ENCODE results near the gene CDC42EP5. TPM values are rescaled to one million over a fixed set of nuclear protein-coding genes. Genes with fewer than 3 reads are reported as not detected.

Gene CDC42EP5
- total RNA-seq, 1 donor from 2014 or later: 18.2 TPM

DNA sequence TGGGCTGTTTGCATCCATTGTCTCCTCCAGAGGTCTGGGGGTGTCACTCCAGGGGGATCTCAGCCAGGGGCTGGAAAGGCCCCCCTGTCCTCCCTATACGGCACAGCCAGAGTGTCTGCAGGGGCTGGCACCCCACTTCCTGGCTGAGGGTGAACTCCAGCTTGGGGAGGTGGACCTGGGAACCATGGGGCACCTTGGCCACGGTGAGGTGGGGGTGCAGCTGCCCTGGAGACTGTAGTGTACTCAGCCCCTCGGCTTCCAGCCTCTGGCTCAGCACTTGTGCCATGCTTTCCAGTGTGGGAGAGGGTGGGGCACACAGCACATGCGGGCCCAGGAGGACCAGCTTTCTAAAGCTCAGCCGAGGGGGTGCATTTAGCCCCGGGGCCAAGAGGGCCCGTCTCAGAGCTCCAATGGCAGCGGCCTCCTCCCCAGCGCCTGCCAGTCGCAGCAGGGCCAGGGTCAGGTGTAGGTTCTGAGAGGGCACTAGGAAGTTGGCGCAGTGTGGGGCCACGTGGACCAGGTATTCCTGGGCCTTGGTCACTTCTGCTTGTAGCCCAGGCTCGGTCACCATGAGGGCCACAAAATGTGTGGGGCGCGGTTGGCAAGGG is 10.9 kb downstream of the CDC42EP5 start:
- no peak for ATAC-seq

DNA sequence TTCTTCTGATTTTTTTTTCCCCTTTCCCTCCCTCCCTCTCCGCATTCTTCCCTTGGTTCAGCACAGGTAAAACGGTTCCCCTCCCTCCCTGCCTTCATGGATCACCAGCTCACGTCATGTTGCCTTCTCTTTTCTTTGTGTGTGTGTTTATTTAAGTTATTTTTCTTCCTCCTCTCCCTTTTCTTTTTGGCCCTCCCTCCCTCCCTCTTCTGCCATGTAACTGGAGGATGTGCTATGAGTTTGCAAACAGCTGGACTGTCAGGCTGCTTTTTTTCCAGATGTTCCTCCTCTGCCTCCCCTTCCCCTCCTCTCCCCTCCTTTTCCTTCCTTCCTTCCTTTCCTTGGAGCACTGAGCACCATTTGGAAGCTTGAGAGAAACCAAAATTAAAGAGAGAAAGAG is 11.5 kb downstream of the CDC42EP5 start:
- ATAC-seq: no peak

DNA sequence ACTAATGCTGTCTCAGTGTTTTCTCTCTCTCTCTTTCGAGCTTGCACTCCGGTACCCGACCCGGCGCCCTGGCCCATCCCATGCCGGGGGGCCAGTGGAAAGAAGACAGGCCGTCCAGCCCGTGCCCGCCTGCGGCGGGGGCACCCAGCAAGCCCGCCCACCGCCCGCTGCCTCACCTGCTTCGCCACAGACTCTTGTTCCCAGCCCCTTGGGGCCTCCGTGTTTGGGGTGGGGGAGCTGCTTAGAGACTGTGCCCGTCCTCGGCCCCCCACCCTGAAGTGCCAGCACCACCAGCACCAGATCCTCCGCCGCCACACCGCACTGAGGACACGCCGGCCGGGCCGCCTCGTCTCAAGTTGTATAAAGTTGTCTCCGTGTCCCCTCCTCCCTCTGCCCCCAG is 11.9 kb downstream of the CDC42EP5 start:
- no peak for ATAC-seq

DNA sequence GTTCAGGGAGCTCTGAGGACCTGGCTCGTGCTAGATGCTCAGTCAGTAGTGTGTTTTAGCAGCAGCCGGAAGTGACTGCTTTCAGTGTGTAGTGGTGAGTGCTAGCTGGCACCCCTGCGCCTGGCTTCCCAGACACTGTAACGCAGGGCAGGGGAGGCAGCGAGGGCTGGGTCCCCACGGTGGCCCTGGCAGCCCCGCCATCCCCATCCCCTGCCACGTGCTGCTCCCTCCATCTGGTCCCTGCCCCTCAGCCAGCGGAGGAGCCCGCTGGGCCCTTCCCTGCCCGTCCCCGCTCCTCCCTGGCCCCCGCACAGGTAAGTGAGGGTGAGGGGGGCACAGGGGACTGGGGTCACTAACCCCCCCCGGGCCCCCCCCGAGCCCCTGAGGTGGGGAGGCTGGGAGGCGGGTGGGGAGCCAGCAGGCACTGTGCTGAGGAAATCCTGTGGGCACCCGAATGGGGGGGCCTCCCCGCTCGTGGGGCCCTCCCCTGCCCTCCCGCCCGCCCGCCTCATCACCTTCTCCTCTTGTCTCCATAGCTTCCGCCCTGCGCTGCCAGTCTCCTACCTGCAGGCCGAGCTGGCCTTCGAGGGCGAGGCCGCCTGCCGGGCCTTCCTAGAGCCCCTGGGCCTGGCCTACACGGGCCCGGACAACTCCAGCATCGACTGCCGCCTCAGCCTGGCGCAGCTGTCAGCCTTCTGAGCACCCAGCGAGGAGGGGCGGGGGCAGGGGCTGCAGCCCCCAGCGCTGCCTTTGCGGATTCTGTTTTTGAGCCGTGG is 12.7 kb downstream of the CDC42EP5 start:
- ATAC-seq: no peak

DNA sequence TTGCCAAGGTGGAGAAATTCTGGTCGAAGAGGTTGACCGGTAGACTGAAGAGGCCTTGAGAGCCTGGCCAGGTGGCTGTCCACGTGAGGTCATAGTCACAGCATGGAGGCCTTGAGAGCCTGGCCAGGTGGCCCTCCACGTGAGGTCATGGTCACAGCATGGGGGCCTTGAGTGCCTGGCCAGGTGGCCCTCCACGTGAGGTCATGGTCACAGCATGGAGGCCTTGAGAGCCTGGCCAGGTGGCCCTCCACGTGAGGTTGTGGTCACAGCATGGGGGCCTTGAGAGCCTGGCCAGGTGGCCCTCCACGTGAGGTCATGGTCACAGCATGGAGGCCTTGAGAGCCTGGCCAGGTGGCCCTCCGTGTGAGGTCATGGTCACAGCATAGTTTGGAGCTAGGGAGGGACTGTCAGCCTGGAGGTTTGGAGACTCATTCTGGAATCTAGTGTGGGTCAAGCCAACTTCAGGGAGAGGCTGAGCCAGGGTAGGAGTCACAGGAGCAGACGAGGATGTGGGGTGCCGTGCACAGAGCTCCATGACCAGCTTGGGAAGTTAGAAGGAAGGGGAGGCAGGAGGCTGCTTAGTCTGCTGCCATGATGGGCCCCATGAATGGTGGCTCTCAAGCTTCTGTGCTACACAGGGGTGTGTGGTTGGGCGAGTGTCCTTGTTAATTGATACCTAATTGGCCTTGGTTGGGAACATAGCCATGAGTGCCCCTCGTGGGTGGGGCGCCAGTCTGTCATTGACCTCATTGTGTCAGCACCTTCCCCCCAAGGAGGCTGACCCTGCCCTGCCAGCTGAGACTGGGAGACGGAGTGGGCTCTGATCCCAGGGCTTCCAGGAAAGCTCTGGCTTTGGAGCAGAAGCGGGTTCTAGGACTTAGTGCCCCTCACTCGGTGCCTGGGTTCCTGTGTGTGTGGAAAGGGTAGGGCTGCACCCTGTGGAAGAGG is 13.5 kb downstream of the CDC42EP5 start:
- no peak for ATAC-seq

DNA sequence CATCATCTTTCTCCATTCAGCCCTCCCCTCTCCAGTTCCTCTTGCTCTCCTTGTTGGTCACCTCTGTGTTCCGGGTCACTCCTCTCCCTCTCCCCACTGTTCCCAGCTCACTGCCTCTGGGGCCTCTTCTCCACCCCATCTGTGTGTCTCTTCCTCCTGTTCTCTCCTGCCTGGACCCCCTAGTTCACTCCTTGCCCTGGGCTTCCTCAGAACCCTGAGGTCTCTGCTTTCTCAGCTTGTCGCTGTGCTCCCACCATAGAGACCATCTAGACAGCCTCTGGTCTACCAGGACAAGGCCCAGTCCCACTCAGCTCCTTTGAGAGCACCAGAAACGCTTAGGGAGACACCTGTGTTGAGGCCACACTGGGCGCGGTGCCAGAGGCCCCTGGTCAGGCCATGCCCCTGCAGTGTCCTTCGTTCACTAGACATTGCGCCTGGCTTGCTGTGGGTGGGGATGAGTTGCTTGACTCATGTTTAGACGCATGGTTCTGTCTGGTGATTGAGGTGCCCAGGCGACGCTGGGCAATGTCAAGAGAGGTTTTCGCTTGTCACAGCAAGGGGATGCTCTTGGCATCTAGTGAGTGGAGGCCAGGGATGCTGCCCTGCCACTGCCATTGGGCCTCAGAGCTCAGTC is 14.3 kb downstream of the CDC42EP5 start:
- ATAC-seq: no peak

DNA sequence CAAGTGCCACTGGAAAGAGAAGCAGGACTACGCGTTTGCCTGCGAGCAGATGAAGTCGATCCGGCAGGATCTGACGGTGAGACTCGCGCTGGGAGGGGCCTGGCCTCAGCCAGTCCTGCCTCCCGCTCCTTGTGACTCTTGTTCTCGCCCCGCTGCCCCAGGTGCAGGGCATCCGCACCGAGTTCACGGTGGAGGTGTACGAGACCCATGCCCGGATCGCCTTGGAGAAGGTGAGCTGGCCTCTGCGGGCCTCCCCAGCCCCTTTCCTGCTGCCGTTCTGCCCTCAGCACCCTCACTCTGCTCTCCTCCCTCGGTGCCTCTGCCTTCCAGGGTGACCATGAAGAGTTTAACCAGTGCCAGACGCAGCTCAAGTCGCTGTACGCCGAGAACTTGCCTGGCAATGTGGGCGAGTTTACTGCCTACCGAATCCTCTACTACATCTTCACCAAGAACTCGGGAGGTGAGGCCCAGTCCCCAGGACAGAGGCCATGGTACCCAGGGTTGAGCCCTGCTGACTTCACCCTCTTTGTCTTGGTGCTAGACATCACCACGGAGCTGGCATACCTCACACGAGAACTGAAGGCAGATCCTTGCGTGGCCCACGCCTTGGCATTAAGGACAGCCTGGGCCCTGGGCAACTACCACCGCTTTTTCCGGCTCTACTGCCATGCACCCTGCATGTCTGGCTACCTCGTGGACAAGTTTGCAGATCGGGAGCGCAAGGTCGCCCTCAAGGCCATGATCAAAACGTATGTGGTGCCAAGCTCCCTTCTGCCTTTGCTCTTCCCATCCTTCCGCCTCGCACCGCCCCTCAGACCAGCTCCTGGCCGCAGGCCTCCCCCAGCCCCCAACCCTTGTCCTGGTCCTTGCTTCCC is 15.1 kb downstream of the CDC42EP5 start:
- no peak for ATAC-seq

DNA sequence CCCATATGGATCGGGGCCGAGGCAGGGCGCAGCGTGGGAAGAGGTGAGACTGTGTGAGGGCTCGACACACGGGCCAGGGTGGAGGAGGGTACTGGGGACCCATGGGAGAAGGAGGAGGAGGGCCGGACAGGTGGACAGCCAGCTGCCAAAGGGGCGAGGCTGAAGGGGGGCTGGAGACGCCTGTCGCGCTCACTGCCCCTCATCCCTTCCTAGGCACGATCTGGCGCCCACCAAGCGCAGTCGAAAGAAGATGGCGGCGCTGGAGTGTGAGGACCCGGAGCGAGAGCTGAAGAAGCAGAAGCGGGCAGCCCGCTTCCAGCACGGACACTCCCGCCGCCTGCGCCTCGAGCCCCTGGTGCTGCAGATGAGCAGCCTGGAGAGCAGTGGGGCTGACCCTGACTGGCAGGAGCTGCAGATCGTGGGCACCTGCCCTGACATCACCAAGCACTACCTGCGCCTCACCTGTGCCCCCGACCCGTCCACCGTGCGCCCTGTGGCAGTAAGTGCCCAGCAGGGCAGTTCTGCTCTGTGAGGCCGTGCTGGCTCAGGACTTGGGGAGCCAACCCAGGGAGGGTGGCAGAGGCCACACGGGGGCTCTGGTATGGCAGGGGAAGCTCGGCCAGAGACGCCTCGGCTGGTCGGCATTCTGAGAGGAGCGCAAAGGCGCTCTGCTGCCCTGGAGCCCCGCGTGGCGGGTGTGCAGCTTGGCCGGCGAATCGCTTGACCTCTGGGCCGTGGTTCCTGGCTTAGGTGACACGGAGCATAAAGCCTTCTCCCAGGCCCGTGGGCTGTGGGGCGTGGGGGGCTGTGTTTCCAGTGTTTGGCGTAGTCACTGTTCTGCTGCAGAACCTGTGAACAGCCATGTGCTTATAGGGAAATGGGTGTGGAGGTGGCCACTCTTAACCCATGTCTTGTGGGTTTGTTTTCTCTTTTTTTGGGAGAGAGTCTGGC is 16.4 kb downstream of the CDC42EP5 start:
- no peak for ATAC-seq

DNA sequence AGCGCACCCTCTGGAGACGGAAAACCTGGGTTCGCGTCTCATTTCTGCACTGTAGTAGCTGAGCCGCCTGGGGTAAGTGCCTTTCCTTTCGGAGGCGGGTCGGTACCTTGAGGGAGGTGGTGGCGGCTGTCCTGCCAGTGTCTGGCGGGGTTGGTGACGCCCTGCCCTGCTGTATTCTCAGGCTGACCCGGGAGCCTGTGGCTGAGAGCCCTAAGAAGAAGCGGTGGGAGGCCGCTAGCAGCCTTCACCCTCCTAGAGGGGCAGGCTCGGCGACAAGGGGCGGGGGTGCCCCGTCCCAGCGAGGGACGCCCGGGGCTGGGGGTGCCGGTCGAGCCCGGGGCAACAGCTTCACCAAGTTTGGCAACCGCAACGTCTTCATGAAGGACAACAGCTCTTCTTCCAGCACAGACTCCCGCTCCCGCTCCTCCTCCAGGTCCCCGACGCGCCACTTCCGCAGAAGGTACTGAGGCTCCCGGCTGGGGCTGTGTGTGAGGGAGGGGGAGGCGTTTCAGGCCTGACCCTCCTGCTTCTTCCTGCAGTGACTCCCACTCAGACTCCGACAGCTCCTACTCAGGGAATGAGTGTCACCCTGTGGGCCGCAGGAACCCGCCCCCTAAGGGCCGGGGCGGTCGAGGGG is 17.2 kb downstream of the CDC42EP5 start:
- no peak for ATAC-seq

DNA sequence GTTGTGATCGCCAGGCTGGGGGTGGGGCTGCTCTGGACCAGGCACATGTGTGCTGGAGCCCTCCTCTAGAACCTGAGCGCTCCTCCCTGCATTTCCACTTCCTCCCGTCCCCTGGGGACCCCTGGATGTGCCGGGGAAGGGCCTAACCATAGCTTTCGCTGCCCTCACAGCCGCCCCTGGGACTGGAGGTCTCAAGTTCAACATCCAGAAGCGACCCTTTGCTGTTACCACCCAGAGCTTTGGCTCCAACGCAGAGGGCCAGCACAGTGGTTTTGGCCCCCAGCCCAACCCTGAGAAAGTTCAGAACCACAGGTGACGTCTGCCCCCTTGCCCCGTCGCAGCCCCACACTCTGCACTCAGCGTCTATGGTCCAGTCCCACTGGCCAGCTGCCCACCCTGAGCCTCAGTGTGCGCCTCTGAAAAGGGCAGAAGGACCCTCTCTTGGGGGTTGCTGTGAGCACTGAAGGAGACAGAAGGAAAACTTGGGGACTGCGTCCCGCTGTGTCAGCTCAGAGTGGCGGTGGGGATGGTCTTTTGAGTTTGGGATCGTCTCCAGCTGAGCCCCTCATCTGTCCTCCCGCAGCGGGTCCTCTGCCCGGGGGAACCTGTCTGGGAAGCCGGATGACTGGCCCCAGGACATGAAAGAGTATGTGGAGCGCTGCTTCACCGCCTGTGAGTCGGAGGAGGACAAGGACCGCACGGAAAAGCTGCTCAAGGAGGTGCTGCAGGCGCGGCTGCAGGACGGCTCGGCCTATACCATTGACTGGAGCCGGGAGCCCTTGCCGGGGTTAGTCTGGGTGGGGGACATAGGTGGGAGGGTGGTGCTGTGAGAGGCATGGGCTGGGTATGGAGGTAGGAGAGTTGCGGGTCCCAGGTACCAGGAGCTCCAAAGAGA is 18.1 kb downstream of the CDC42EP5 start:
- ATAC-seq: no peak

DNA sequence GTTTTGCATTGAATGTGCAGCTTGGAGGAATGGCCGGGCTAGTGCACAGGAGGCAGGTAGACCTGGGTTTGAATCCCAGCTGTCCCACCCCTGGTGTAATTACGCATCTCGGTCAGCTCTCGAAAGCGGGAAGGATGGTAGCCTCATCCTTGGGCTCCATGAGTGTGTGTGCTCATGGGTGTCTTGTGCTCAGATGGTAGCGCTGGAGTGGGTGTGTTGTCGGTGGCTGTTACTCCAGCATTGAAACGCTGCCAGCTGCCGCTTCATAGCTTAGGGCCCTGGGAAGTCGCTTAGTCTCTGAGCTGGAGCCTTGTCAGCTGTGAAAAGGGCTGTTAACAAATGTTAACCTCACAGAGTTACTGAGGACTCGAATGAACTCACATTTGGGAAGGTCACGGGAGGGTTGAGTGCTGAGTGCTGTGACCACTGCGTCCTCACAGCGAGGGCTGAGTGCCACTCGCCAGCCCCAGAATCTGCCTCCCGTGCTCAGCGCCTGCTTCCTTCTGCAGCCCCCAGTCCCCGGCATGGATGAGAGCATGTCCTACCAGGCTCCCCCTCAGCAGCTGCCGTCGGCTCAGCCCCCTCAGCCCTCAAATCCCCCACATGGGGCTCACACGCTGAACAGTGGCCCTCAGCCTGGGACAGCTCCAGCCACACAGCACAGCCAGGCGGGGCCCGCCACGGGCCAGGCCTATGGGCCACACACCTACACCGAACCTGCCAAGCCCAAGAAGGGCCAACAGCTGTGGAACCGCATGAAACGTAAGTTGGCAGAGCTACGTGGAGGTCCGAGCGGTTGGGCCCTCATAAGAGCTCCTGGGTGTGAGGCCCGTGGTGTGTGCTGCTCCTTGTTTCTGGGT is 18.9 kb downstream of the CDC42EP5 start:
- no peak for ATAC-seq

DNA sequence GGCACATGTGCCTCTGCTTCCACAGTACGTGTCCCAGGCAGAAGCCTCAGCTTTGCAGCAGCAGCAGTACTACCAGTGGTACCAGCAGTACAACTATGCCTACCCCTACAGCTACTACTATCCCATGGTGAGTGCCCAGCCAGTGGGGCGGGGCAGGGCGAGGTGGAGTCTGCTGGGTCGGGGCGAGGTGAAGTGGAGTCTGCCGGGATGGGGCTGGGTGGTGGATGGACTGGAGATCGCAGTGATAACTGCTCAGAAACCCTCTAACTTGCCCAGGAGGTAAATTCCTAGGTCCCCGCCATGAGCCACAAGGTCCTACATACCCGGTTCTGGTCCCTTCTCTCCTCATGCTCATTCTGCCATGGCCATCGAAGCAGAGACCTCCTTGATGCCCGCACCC is 20.5 kb downstream of the CDC42EP5 start:
- ATAC-seq: no peak

DNA sequence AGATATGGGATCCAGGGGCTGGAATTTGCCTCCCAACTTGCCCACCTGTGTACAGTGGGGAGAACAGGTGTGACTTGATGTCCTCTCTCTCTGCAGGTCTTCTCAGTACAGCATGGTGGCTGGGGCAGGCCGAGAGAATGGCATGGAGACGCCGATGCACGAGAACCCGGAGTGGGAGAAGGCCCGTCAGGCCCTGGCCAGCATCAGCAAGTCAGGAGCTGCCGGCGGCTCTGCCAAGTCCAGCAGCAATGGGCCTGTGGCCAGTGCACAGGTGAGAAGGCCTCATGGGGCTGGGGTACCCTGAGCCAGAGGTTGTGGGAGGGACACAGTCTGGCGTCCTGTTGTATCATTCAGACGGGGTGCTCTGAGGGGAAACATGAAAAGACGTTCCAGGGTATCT is 21.1 kb downstream of the CDC42EP5 start:
- ATAC-seq: no peak

DNA sequence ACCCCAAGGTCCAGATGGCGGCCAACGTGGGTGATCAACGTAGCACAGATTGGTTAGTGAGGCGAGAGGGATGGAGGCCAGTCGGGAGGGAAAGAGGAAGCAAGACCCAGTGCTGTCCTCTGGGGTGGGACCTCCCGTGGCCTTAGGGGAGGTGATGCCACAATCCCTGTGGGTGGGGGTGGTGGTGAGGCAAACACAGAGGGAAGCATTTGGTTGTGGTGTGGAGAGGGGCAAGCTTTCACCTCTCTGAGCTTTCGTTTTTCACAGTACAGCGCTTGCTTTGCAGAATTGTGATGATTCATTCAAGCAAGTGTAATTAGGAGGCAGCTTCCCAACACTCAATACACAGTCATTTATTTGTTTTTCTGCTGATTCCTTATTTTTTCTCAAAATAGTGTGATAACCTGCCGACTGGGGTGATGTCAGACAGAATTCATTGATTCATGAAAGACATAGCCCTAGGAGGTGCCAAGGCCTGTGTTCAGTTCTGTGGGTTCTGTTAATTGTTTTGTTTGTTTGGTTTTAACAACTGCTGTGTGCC is 21.7 kb downstream of the CDC42EP5 start:
- no peak for ATAC-seq

DNA sequence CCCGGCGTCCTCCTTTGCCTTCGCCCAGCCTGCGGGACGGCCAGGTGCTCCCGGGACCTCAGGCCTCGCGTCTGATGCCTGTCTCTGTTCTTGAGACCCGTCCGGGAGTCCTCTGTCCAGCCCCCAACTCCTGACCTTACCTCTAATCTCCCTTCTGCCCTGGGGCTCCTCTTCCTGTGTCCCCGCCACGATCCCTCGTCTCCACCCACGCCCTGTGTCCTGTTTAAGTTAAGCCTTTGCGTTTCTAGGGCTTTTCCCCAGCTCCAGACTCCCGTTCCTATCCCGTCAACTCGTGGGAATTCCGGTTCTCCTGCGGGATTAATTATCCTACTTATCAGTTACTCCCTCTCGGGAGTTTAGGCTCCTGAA is 23.4 kb downstream of the CDC42EP5 start:
- ATAC-seq: no peak

DNA sequence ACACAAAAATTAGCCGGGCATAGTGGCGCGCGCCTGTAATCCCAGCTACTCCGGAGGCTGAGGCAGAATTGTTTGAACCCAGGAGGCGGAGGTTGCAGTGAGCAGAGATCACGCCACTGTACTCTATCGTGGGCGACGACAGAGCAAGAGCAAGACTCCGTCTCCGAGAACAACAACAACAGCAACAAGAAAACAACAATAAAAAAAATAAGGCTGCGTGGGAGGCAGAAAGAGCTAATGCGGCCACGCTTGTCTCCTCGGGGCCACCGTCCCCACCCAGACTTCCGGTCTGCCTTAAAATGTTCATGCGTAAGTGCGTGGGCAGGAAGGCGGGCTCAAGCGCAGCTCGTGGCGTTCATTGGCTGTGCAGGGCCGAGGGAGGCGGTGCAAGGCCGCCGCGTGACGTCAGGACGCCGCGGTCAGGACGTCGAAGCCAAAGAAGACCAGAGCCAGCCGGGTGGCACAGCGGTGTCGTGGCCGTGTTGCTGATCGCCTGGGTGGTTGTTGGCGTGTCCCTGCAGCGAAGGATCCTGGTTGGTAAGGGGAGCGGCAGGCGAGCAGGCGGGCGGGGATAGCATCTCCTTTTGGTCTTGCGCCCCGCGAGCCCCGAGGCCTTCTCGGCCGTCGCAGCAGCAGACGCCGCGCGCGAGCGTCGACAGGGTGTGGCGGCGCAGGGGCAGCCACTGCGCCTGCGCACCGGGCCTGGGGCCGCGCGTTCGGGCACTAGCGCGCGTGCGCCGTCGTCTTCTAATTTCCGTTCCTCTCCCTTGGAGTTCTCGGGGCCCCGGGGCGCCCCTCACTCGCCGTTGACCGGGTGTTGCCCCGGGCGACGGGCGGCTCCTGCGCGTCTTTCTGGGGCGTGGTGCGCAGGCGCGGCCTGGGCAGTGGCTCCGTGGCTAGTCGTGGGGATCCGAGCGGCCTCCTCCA is 24.1 kb downstream of the CDC42EP5 start, which contains the start of gene LENG8:
Gene LENG8 (plus strand): TSS at position 426 of the 927 bp plus-strand sequence. CDS start 2,146 bp downstream, outside the sequence.
- peak; percentile 96 for ATAC-seq
